GM19468 (cell line): ENCODE data around the gene ZNF326.
"Not testable (repeated sequence)": the region's sequence is repeated elsewhere in the genome, so short reads cannot be mapped to it uniquely, and the experiment has no call there.

Source experiments
- ATAC-seq: cut with Tn5 transposase; IDR thresholded peaks from one replicate; pipeline ENCODE4 v1.9.1; 2021; ENCODE audit warnings: mild to moderate bottlenecking, moderate library complexity, moderate number of reproducible peaks; ENCODE audit not compliant: unreplicated experiment; ENCODE audit errors: extremely low read depth

The ZNF326 gene

DNA sequence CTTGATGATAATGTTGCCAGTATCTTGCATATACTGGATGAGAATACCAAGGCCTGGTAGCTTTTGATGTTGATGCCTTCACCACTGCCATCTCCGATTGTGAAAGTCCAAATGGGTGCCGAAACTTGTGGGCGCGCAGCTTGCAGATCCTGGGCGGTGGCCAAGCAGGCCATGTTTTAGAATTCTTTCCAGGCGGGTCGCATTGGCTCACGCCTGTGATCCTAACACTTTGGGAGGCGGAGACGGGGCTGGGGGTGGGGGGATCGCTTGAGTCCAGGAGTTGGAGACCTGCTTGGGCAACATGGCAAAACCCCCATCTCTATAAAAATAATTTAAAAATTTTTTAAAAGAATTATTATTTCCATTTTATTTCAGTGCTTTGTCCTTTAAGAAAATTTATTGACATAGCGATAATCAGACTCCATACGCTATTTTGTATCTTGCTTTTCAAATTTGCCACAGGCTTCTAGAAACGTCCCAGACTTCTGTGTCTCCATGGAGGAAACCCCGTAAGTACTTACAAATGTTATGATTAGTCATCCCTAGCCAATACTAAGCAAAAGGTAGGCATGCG, 592 bp upstream of the ZNF326 start:
- no peak for ATAC-seq

GRCh38 chr1:89995598-89996449, 914 bp downstream of the ZNF326 start:
- ATAC-seq, result no peak

DNA sequence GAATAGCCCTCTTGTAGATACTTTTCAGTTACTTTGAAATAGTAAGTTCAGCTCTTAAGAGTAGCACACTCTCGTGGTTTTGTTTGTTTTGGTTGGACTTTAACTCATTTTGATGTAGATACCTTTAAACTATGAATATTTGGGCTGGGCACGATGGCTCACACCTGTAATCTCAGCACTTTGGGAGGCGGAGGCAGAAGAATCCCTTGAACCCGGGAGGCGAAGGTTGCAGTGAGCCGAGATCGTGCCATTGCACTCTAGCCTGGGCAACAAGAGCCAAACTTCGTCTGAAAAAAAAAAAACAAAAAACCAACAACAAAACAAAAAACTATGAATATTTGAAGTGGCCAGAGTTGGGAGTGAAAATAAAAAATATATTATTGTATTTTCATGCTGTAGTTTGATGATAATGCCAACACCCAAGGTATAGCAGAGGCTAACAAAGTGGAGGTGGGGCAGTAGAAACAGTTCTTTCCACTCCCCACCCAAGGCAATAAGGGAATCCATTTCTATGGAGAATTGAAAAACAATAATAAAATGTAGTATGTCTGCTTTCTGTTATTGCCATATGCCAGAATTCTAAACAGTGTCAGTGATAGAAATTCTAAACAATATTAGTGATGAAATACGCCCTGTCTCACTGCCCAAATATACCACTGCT, 1.7 kb downstream of the ZNF326 start:
- no peak for ATAC-seq

- not testable (repeated sequence) for ATAC-seq
Observed at GRCh38 chr1:89997152-89997551, 2.2 kb downstream of the ZNF326 start.

DNA sequence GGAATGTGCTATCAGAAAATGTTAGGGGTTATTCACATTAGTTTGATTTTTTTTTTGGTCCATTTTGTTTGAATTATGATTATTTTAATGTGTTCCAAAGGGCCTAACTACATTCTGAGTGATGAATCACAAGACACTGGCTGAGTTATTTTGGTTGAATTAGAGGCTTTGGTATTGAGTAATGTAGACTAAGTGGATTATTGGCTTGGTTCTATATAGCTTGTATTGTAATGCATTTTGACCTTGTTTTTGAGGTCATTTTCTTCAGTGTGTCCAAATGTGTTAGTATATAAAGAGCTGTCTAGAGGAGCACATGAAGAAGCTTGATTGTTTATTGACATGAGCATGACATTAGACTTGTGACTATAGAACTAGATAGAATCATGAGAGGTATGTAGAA, 3.4 kb downstream of the ZNF326 start:
- no peak for ATAC-seq

- no peak for ATAC-seq
Observed at GRCh38 chr1:89999208-89999607, 4.3 kb downstream of the ZNF326 start.

GRCh38 chr1:89999628-90000027, 4.7 kb downstream of the ZNF326 start:
- no peak for ATAC-seq

DNA sequence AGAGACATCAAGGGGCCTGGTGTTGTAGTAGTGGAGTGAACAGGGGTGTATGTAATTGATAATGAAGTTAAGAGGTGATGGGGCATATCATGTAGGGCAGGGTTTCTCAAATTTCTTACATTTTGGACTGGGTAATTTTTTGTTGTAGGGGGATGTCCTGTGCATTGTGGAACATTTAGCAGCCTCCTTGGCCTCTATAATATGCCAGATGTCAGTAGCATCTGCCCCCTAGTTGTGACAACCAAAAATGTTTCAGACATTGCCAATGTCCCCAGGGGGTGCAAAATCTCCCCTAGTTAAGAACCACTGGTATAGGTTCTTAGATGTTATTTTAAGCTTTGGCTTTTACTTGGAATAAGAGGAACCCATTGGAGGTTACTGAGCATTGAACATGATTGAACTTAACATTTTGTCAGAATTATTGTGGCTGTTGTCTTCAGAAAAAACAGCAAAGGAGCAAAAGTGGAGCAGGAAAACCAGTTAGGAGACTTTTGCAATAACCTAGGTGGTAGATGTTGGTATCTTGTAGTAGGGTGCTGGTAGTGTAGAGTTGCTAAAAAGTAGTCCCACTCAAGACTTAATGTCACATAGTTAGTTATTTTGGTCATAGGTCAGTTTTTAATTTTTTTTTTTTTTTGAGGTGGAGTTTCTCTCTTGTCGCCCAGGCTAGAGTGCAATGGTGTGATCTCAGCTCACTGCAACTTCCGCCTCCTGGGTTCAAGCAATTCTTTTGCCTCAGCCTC, 6.2 kb downstream of the ZNF326 start:
- no peak for ATAC-seq

- no peak for ATAC-seq
Observed at GRCh38 chr1:90007979-90008404, 13.1 kb downstream of the ZNF326 start.

DNA sequence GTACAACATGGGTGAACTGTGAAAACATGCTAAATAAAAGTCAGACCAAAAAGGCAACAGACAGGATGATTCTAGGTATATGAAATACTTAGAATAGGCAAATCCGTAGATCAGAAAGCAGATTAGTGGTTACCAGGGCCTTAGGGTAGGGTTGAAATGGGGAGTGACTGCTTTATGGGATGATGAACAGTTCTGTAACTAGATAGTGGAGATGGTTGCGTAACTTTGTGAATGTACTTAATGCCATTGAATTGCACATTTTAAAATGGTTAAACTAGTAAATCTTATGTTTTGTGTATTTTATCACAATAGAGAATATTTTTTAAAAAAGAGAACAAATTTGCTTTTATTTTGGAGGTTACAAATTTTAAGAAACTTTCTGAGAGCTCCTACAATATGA, 17.4 kb downstream of the ZNF326 start:
- no peak for ATAC-seq

DNA sequence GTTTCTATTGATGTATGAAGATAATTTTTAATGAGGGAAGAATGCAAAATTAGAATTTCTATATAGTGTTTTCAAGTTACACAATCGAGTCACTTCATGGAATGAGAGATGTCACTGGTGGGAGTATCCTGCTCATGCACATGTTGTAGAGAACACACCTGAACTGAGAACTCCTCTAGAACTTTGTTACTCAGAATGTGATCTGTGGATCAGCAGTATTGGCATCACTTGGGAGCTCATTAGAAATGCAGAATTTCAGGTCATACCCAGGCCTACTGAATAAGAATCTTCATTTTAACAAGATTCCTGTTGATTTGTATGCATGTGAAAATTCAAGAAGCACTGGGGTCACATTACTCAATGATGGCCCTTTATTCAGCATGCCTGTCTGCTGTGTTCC, 28.8 kb downstream of the ZNF326 start:
- ATAC-seq, result no peak

DNA sequence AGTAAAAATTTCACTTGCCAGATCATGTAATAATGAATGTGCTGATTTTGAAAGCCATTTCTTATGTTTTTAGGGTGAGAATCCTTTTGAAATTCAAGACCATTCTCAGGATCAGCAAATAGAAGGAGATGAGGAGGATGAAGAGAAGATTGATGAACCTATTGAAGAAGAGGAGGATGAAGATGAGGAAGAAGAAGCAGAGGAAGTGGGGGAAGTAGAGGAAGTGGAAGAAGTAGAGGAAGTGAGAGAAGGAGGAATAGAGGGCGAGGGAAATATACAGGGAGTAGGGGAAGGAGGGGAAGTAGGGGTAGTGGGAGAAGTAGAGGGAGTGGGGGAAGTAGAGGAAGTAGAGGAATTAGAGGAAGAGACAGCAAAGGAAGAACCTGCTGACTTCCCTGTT, 32.4 kb downstream of the ZNF326 start:
- ATAC-seq, result no peak

- no peak for ATAC-seq
Observed at GRCh38 chr1:90039652-90040051, 44.7 kb downstream of the ZNF326 start.

DNA sequence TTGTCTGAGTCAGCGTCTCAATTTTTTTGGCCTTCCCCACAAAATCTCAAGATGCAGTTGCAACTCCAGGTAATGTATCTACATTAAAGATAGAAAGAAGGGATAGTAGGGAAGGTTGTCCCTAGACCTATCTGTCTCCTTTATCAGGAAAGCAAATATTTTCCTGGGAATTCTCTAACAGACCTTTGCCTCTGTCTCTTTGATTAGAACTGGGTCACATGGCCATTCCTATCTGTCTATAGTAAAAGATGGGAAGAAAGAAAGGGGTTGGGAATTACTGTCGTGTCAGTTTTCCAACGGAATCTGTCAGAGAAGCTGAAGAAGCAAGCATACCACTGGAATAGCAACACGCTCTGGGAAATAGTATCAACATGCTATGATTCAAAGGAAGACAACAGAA, 48.7 kb downstream of the ZNF326 start:
- no peak for ATAC-seq

GRCh38 chr1:90044346-90044745, 49.4 kb downstream of the ZNF326 start:
- no peak for ATAC-seq

DNA sequence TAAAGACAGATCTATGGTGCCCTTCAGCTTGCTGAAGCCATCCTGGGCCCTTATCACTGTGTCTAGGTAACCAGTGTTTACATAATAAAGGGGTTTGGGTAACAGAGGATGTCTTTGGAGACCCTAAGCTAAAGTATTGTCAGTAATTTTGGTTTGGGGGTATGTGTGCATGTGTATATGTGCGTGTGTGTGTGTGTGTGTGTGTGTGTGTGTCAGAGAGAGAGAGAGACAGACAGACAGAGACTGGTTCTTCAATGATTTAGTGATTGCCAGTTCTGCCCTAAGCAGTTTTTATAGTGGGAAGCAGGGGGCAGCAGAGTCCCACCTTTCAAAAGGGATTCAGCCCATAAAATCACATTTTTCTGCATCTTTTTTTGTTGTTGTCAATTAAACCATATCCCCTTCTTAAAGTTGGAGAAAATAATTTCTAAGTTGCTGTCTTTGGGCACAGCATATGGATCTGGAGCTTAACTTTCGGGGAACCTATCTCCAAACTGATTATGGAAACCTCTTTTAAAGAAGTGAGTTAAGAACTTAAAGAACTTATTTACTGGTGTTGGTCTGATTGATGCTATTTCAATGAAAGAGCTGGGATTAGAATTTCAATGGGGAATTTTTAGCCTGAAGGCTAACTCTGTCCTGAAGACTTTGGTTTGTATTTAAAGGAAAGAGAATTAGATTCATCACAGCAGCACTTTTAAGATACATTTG, 51.1 kb downstream of the ZNF326 start:
- no peak for ATAC-seq

DNA sequence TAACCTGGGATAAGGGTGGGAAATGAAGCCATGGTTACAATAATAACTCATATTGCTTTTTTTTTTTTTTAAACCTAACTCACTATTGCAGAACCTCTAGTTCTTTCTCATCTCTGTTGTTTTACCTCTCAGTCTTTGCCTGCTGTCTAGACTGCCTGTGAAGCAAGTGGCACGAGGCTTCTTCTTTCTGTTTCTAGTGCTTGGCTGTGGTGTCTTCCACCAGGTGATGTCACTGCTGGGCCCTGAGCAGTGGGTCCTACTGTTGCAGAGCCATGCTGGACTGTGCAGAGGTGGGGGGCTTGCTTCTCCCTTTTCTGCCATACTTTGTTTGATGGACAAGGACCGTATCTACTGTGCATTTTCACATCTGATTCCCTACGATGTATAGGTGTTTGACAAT, 51.7 kb downstream of the ZNF326 start:
- no peak for ATAC-seq

GRCh38 chr1:90048043-90048442, 53.1 kb downstream of the ZNF326 start:
- ATAC-seq, result no peak

DNA sequence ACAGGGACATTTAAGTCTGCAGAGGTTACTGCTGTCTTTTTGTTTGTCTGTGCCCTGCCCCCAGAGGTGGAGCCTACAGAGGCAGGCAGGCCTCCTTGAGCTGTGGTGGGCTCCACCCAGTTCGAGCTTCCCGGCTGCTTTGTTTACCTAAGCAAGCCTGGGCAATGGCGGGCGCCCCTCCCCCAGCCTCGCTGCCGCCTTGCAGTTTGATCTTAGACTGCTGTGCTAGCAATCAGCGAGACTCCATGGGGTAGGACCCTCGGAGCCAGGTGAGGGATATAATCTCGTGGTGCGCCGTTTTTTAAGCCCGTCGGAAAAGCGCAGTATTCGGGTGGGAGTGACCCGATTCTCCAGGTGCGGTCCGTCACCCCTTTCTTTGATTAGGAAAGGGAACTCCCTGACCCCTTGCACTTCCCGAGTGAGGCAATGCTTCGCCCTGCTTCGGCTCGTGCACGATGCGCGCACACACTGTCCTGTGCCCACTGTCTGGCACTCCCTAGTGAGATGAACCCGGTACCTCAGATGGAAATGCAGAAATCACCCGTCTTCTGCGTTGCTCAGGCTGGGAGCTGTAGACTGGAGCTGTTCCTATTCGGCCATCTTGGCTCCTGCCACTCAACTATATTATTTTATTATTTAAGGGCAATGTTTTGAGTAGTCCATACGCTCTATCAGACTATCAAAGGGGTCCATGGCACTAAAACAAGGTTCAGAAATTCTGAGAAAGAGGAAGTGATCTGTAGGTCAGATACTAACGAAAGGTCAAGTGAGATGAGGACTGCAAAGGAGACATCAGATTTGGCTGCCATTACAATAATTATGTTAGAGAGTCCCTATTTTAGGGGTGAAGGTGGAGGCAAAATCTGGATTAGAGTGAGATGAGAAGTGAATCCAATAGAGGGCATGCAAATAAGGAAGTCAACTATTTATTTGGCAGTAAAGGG, 68.1 kb downstream of the ZNF326 start:
- not testable (repeated sequence) for ATAC-seq
